ENCODE results near the gene SELENOH. TPM values are rescaled to one million over a fixed set of nuclear protein-coding genes. Genes with fewer than 3 reads are reported as not detected.
A peak's percentile ranks its signal among the peaks of the same experiment; 100 is the strongest.

The SELENOH gene
- total RNA-seq, 2 experiments from 2014 or later: 48.0 to 48.5 TPM

DNA sequence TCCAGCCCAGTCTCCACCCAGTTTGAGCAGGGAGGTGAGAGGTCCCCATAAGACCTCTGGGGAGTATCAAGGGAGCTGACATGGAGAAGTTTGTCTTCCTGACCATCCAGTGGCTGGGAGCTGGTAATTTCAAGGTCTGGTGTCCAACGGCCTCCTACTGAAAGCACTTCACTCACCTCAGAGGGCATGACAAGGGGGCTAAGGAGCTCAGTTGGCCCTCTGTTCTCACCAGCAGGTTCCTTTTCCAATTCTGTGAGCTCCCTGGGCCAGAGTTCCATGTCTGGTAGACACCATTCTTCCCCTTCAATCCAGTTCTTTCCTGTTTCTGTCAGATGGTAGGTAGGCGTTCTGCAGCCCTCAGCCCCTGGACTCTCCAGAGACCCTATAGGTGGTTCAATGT lies 3.1 kb downstream of the SELENOH start:
- CTCF ChIA-PET: interaction anchor here (0.6 to 8.5 kb wide), 2 partner anchors 54 to 56 kb away, joined by 5 to 45 read pairs; no protein-coding TSS in a partner anchor
- H3K4me3 ChIP-seq (ENCODE audit: low read length): no peak overlapping the region
- peaks cover 69% of the 10 kb centered on the region for H3K36me3 Mint-ChIP-seq (ENCODE audit: low read depth)
- H3K36me3 ChIP-seq (ENCODE audit: insufficient read depth, low read length): peaks cover 43% of the 10 kb centered on the region
- H3K4me1 ChIP-seq (ENCODE audit: insufficient read depth, low read length): peaks cover 31% of the 10 kb centered on the region
- no peaks in the 10 kb centered on the region for H3K27me3 Mint-ChIP-seq
- H3K9me3 Mint-ChIP-seq: no peaks in the 10 kb centered on the region
- H3K4me3 Mint-ChIP-seq: peak overlapping the region; percentile 75
- H3K9me3 ChIP-seq (ENCODE audit: control insufficient read depth in 1 of 2, insufficient read depth in 1 of 2, low read length in 2 of 2): no peaks in the 10 kb centered on the region
- H3K4me1 Mint-ChIP-seq (ENCODE audit: low read depth): peaks cover 44% of the 10 kb centered on the region
- peak overlapping the region; percentile 80 for H3K27ac Mint-ChIP-seq
- intact Hi-C loops (cut with DNase I, micrococcal nuclease): loop anchor here in 1 of 2 experiments (10.0 kb wide), 1 partner anchor 420 kb away; the partner anchor contains the start of gene TNKS1BP1
- TF ChIP-seq, protein P1, sequence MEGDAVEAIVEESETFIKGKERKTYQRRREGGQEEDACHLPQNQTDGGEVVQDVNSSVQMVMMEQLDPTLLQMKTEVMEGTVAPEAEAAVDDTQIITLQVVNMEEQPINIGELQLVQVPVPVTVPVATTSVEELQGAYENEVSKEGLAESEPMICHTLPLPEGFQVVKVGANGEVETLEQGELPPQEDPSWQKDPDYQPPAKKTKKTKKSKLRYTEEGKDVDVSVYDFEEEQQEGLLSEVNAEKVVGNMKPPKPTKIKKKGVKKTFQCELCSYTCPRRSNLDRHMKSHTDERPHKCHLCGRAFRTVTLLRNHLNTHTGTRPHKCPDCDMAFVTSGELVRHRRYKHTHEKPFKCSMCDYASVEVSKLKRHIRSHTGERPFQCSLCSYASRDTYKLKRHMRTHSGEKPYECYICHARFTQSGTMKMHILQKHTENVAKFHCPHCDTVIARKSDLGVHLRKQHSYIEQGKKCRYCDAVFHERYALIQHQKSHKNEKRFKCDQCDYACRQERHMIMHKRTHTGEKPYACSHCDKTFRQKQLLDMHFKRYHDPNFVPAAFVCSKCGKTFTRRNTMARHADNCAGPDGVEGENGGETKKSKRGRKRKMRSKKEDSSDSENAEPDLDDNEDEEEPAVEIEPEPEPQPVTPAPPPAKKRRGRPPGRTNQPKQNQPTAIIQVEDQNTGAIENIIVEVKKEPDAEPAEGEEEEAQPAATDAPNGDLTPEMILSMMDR (IDR thresholded peaks at IDR 0.05): no peak
- ATAC-seq (ENCODE audit: poor library complexity) (no peak), DNase-seq (no peak)
- peak overlapping the region in 1 of 2 donors; percentile 22 for H3K27ac ChIP-seq (ENCODE audit: low read depth in 1 of 2, low read length in 2 of 2)
- POLR2A ChIA-PET: interaction anchor here (1.3 to 2.0 kb wide), 3 partner anchors 20 to 409 kb away, joined by 3 to 6 read pairs (median 4); partner anchors contain the start of genes MED19, SSRP1 and TMX2
- no peaks in the 10 kb centered on the region for H3K27me3 ChIP-seq (ENCODE audit: control insufficient read depth in 1 of 2, insufficient read depth in 2 of 2, low read length in 2 of 2)

DNA sequence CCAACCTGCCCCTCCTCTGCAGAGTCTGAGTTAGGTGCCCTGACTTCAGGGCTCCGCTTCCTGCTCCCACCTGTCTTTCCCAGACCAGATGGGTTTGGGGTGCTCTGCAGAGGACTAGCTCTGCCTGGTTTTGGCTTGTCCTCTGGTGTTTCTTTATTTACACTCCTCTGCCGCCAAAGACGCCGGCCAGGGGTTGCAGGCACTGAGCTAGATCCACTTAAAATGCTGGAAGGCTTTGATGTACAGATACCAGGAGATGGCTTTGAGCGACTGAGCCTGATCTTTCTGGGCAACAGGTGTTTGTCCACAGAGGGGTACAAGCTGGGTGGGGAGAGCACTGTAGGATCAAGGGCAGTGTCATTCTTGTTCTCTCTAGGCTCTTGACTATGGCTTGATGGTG lies 3.9 kb downstream of the SELENOH start:
- Mint-ChIP-seq H3K4me3 (peak overlapping the region; percentile 46), H3K36me3 (ENCODE audit: low read depth) (peaks cover 69% of the 10 kb centered on the region), H3K9me3 (no peaks in the 10 kb centered on the region), H3K27ac (peak overlapping the region; percentile 80), H3K4me1 (ENCODE audit: low read depth) (peaks cover 44% of the 10 kb centered on the region), H3K27me3 (no peaks in the 10 kb centered on the region)
- H3K4me1 ChIP-seq (ENCODE audit: insufficient read depth, low read length): peaks cover 31% of the 10 kb centered on the region
- no peaks in the 10 kb centered on the region for H3K27me3 ChIP-seq (ENCODE audit: control insufficient read depth in 1 of 2, insufficient read depth in 2 of 2, low read length in 2 of 2)
- DNase-seq: no peak
- H3K27ac ChIP-seq (ENCODE audit: low read depth in 1 of 2, low read length in 2 of 2): no peak overlapping the region
- no peaks in the 10 kb centered on the region for H3K9me3 ChIP-seq (ENCODE audit: control insufficient read depth in 1 of 2, insufficient read depth in 1 of 2, low read length in 2 of 2)
- H3K4me3 ChIP-seq (ENCODE audit: low read length): no peak overlapping the region
- TF ChIP-seq, protein P1 (IDR thresholded peaks at IDR 0.05): no peak
- CTCF ChIA-PET: interaction anchor here (8.5 kb wide), 1 partner anchor 55 kb away, joined by 45 read pairs; no protein-coding TSS in a partner anchor
- no peak for ATAC-seq (ENCODE audit: poor library complexity)
- peaks cover 43% of the 10 kb centered on the region for H3K36me3 ChIP-seq (ENCODE audit: insufficient read depth, low read length)
- intact Hi-C loops (cut with DNase I, micrococcal nuclease): loop anchor here in 1 of 2 experiments (10.0 kb wide), 1 partner anchor 420 kb away; the partner anchor contains the start of gene TNKS1BP1
- POLR2A ChIA-PET: interaction anchor here (1.3 to 2.0 kb wide), 3 partner anchors 19 to 410 kb away, joined by 3 to 6 read pairs (median 4); partner anchors contain the start of genes MED19, SSRP1 and TMX2

DNA sequence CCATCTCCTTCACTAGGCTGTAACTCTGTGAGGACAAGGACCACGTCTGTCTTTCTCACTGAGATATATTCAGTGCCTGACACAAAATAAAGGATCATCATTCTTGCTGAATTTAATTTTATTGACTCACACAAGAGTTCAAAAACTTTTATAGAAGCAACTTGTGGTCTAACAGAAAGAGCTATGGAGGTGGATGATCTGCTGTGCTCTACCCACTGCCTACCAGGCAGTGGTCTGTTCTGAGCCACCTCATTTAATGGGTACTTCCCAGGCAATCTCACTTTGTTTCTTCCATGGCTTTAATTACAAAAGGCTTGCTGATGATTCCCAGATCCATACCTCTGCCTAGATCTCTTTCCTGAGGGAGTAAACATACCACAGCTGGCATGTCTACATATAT lies 5.6 kb downstream of the SELENOH start:
- ATAC-seq (ENCODE audit: poor library complexity) (no peak), DNase-seq (no peak)
- H3K36me3 ChIP-seq (ENCODE audit: insufficient read depth, low read length): peaks cover 43% of the 10 kb centered on the region
- peak overlapping the region; percentile 80 for H3K27ac Mint-ChIP-seq
- TF ChIP-seq, protein P1 (IDR thresholded peaks at IDR 0.05): no peak
- no peak overlapping the region for H3K27ac ChIP-seq (ENCODE audit: low read depth in 1 of 2, low read length in 2 of 2)
- CTCF ChIA-PET: interaction anchor here (0.7 to 8.5 kb wide), 2 partner anchors 54 to 899 kb away, joined by 3 to 45 read pairs; no protein-coding TSS in a partner anchor
- no peaks in the 10 kb centered on the region for H3K27me3 ChIP-seq (ENCODE audit: control insufficient read depth in 1 of 2, insufficient read depth in 2 of 2, low read length in 2 of 2)
- peak overlapping the region; percentile 25 for H3K4me3 Mint-ChIP-seq
- H3K4me1 ChIP-seq (ENCODE audit: insufficient read depth, low read length): peaks cover 22% of the 10 kb centered on the region
- H3K9me3 ChIP-seq (ENCODE audit: control insufficient read depth in 1 of 2, insufficient read depth in 1 of 2, low read length in 2 of 2): no peaks in the 10 kb centered on the region
- POLR2A ChIA-PET: interaction anchor here (1.1 kb wide), 1 partner anchor 54 kb away, joined by 4 read pairs; no protein-coding TSS in a partner anchor
- no peaks in the 10 kb centered on the region for H3K9me3 Mint-ChIP-seq
- no peaks in the 10 kb centered on the region for H3K27me3 Mint-ChIP-seq
- no peak overlapping the region for H3K4me3 ChIP-seq (ENCODE audit: low read length)
- intact Hi-C loops (cut with DNase I, micrococcal nuclease): loop anchor here in 1 of 2 experiments (10.0 kb wide), 1 partner anchor 422 kb away; the partner anchor contains the start of gene TNKS1BP1
- peaks cover 62% of the 10 kb centered on the region for H3K36me3 Mint-ChIP-seq (ENCODE audit: low read depth)
- peaks cover 36% of the 10 kb centered on the region for H3K4me1 Mint-ChIP-seq (ENCODE audit: low read depth)

Data from CD4-positive, alpha-beta T cell (primary cell).